GM12872 (cell line): ENCODE data around the gene B3GNT8.

Source experiments
- CTCF ChIP-seq: IDR thresholded peaks from 3 replicates; pipeline ENCODE4 v1.5.1; 2011; ENCODE audit warnings: low read depth, mild to moderate bottlenecking, low read length, moderate library complexity; ENCODE audit not compliant: insufficient read depth

Gene B3GNT8

DNA sequence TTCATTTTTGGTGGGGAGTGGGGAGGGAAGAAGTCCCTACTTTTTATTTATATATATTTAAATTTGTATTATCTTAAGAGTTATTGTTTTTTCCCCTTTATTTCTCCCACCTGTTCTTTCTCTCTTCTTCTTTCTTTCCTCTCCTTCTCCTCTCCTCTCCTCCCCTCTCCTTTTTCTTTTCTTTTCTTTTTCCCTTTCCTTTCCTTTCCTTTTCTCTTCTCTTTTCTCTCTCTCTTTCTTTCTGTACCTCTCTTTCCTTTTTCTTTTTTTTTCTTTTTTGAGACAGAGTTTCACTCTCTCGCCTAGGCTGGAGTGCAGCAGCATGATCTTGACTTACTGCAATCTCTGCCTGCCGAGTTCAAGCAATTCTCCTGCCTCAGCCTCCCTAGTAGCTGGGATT lies 27.6 kb downstream of the B3GNT8 start:
- TF ChIP-seq CTCF, result no peak

DNA sequence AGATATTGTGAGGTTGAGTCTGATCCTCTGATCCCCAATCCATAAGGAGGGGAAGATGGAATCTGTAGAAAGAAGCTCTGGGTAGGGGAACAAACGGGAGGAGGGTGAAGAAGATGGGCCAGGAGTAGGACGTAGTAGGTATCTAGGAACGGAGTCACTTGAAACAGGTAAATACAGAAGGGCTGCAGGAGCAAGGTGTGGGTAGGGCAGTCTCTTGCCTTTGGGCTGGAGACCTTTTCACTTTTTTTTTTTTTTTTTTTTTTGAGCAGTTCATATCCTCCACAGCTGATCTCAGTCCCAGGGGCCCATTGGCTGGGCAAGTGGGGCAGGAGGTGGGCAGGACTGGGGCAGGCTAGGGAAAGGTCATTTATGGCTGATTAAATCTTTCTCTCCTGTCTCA lies 28.1 kb downstream of the B3GNT8 start:
- no peak for TF ChIP-seq CTCF

- TF ChIP-seq CTCF, result no peak
These were observed 28.6 kb downstream of the B3GNT8 start for GRCh38 chr19:41398598-41398997.

DNA sequence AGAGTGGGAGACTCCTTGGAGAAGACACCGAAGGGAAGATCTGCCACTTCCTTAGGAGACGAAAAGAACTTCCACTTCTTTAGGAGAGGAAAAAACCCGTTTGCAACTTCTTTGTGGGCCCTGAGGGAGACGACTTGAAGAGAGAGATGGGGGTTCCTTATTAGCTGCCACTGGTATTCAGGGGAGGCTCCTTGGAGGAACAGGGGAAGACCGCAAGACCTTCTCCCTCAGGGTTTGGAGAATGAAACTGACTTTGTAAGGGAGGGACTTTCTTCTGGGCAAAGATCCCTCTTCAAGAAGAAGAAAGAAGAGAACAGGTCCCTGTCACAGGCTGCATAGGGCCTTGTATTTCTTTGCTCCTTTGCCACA lies 29.1 kb downstream of the B3GNT8 start:
- TF ChIP-seq CTCF, result no peak

- no peak for TF ChIP-seq CTCF
These were observed 29.8 kb downstream of the B3GNT8 start, which contains the start of the genes BCKDHA and EXOSC5 for GRCh38 chr19:41397086-41398049. TSS of gene BCKDHA (plus strand) at chr19:41397818. CDS start at chr19:41397828, 10 bp downstream. TSS of gene EXOSC5 (minus strand) at chr19:41397359. CDS start at chr19:41397328, 31 bp downstream.

DNA sequence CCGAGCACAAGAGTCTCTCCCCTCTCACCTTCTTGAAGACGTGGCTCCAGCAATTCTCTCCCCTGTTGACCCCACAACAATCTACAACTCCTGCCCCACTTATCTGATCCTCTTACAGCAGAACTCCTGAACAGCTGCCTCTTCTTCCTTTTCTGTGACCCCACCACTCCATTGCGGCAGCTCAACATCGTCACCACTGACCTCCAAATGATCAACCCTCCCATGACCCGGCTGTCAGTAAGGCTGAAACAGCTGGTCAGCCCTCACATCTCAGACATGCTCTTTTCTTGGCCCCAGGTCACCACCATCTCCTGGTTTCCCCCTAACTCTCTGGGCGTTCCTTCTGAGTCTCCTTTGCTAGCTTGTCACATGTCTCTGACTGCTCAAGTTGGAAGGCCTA lies 31.8 kb downstream of the B3GNT8 start:
- no peak for TF ChIP-seq CTCF

GRCh38 chr19:41392775-41393174 lies 34.4 kb downstream of the B3GNT8 start:
- no peak for TF ChIP-seq CTCF
